H1 (cell line): ENCODE results near the gene CYSRT1. TPM values are rescaled to one million over a fixed set of nuclear protein-coding genes. Genes with fewer than 3 reads are reported as not detected.
A peak's percentile ranks its signal among the peaks of the same experiment; 100 is the strongest.

ENCODE experiments used
- CHD2 ChIP-seq: IDR thresholded peaks from 2 replicates; pipeline ENCODE4 v1.6.1; 2012; ENCODE audit warnings: low read length, improper control_type of control experiment
- GABPA ChIP-seq: IDR thresholded peaks from 2 replicates; pipeline ENCODE4 v1.6.1; 2011; ENCODE audit warnings: mild to moderate bottlenecking, low read length, moderate library complexity, borderline replicate concordance; ENCODE audit not compliant: insufficient read depth
- HDAC2 ChIP-seq, 2 experiments: fragments of 300-600 bp in 1 of 2; sonication (generic) in 1 of 2; IDR thresholded peaks; 2 replicates each; pipeline ENCODE4 v1.6.1; 2011 to 2012; ENCODE audit warnings: low read depth in 2 of 2, low read length in 2 of 2, mild to moderate bottlenecking in 2 of 2, moderate library complexity in 2 of 2, borderline replicate concordance in 1 of 2, inconsistent platforms in 1 of 2
- KDM4A ChIP-seq: IDR thresholded peaks from one replicate; pipeline ENCODE4 v1.7.1; 2012; ENCODE audit warnings: low read depth, mild to moderate bottlenecking, moderate library complexity, low read length, inconsistent platforms; ENCODE audit not compliant: severe bottlenecking
- NRF1 ChIP-seq: IDR thresholded peaks from 2 replicates; pipeline ENCODE4 v1.6.1; 2011; ENCODE audit warnings: mild to moderate bottlenecking, low read depth, low read length, improper control_type of control experiment
- PHF8 ChIP-seq: fragments of 200-600 bp; sonication (generic); conservative IDR thresholded peaks from 2 replicates; pipeline ENCODE4 v1.7.1; 2012; ENCODE audit warnings: low read depth, mild to moderate bottlenecking, inconsistent platforms, low read length, moderate library complexity
- POLR2AphosphoS5 ChIP-seq: IDR thresholded peaks from 2 replicates; pipeline ENCODE4 v1.6.1; 2011; ENCODE audit warnings: low read depth, low read length
- SIRT6 ChIP-seq: IDR thresholded peaks from one replicate; pipeline ENCODE4 v1.7.1; 2012; ENCODE audit warnings: low read length, inconsistent platforms
- SP1 ChIP-seq: IDR thresholded peaks from 2 replicates; pipeline ENCODE4 v1.6.1; 2011; ENCODE audit warnings: low read depth, low read length
- SP2 ChIP-seq: IDR thresholded peaks from 2 replicates; pipeline ENCODE4 v1.6.1; 2012; ENCODE audit warnings: mild to moderate bottlenecking, low read length, inconsistent platforms
- TAF1 ChIP-seq: IDR thresholded peaks from 2 replicates; pipeline ENCODE4 v1.6.1; 2011; ENCODE audit warnings: mild to moderate bottlenecking, low read depth, low read length
- TBP ChIP-seq: IDR thresholded peaks from 2 replicates; pipeline ENCODE4 v1.6.1; 2011; ENCODE audit warnings: low read depth, low read length, improper control_type of control experiment
- TEAD4 ChIP-seq: IDR thresholded peaks from 2 replicates; pipeline ENCODE4 v1.6.1; 2012; ENCODE audit warnings: low read depth, low read length, inconsistent platforms, mixed read lengths
- YY1 ChIP-seq: IDR thresholded peaks from 2 replicates; pipeline ENCODE4 v1.6.1; 2011; ENCODE audit warnings: low read depth, mild to moderate bottlenecking, low read length
- polyA plus RNA-seq, 7 experiments: library from polyadenylated mRNA; depleted of rRNA in 3 of 7; stranded (reverse) in 5 of 7; unstranded in 2 of 7; fragments of >200 nt in 5 of 7; fragments of 200-250 nt in 2 of 7; gene quantifications; 1 replicate in 5 of 7; 2 replicates in 1 of 7; 4 replicates in 1 of 7; pipeline versions ENCODE4 v1.2.1 to v1.2.3, GENCODE V29; 2011 to 2013; ENCODE audit warnings: missing spikeins in 2 of 7, mixed read lengths in 2 of 7
- total RNA-seq: library from RNA; stranded (reverse); fragmentation: NEBNext Ultra II Directional; extraction: Animal tissue kit (Norgen Biotek cat#: 25700); gene quantifications from 2 replicates; pipeline ENCODE4 v1.2.1, GENCODE V29; 2021
- TF ChIP-seq, protein P1 (sequence below): IDR thresholded peaks from 2 replicates; pipeline ENCODE4 v1.6.1; 2012; ENCODE audit warnings: inconsistent platforms

Gene CYSRT1
- total and polyA plus RNA-seq, 2 of the 8 experiments (the other 6 are each of a cell fraction or from before 2014, with no cell fraction given), result 1.0 to 6.5 TPM

GRCh38 chr9:137240841-137241489 is 16.0 kb downstream of the CYSRT1 start, which contains the start of gene TUBB4B (continued):
- TF ChIP-seq TEAD4 (0 out of 2 replicates have a peak, but pooled peaks have one; percentile 20), POLR2AphosphoS5 (peak; percentile 100), CHD2 (peak; percentile 97), NRF1 (peak; percentile 61), TBP (peak; percentile 98), SP2 (peak; percentile 93), TAF1 (peak; percentile 99), SIRT6 (no peak), YY1 (peak; percentile 87), KDM4A (peak; percentile 16), PHF8 (peak; percentile 85), HDAC2 (IDR thresholded peaks at IDR 0.05; ENCODE audit: borderline replicate concordance in 1 of 2, low read depth in 2 of 2, low read length in 2 of 2) (no peak), GABPA (peak; percentile 21; the same call in 1 of the 2 replicates), SP1 (peak; percentile 100)
- TF ChIP-seq, protein P1, sequence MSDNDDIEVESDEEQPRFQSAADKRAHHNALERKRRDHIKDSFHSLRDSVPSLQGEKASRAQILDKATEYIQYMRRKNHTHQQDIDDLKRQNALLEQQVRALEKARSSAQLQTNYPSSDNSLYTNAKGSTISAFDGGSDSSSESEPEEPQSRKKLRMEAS, result peak; percentile 55; the same call in 1 of the 2 replicates
